ENCODE measurements around the gene TMEM129.

GRCh38 chr4:1726146-1726934 is 5.2 kb upstream of the TMEM129 start:
- TF ChIP-seq SP1 (CRISPR knock-in tag; conservative IDR thresholded peaks at IDR 0.05) (no peak), KAT7 (CRISPR knock-in tag; IDR thresholded peaks at IDR 0.05; ENCODE audit: borderline replicate concordance) (no peak), CTCF (IDR thresholded peaks at IDR 0.05) (peak; percentile 98), HMGXB4 (CRISPR knock-in tag; IDR thresholded peaks at IDR 0.05) (peak; percentile 45; the same call in 1 of the 2 replicates), PREB (CRISPR knock-in tag; IDR thresholded peaks at IDR 0.05; ENCODE audit: borderline replicate concordance) (no peak), CDX4 (CRISPR knock-in tag; IDR thresholded peaks at IDR 0.05; ENCODE audit: borderline replicate concordance) (no peak), TCF7 (CRISPR knock-in tag; IDR thresholded peaks at IDR 0.05; ENCODE audit: low read depth) (no peak)
